ENCODE results near the gene TOM1L1.
"Not testable (repeated sequence)": the region's sequence is repeated elsewhere in the genome, so short reads cannot be mapped to it uniquely, and the experiment has no call there.

The TOM1L1 gene

GRCh38 chr17:54867634-54868033 is 33.0 kb upstream of the TOM1L1 start (continued):
- TF ChIP-seq ZNF148 (tag by site-specific recombination; IDR thresholded peaks at IDR 0.05; ENCODE audit: borderline replicate concordance) (no peak), ZNF677 (tag by site-specific recombination; IDR thresholded peaks at IDR 0.05) (no peak), ZNF302 (tag by site-specific recombination; IDR thresholded peaks at IDR 0.05; ENCODE audit: low read depth) (no peak), ZSCAN23 (tag by site-specific recombination; IDR thresholded peaks at IDR 0.05) (no peak)

- Histone ChIP-seq H3K27ac (ENCODE audit: extremely low read depth, low read depth, low read length) (no peak overlapping the region), H3K4me1 (ENCODE audit: control insufficient read depth, insufficient read depth, low read length) (no peaks in the 10 kb centered on the region), H3K9me3 (ENCODE audit: control insufficient read depth, insufficient read depth, low read depth, low read length) (no peaks in the 10 kb centered on the region), H3K4me3 (ENCODE audit: low read depth, low read length) (no peak overlapping the region), H3K36me3 (ENCODE audit: control insufficient read depth in 2 of 2, insufficient read depth in 1 of 2, low read length in 2 of 2) (no peaks in the 10 kb centered on the region)
- ChIA-PET CTCF (no interaction called here), POLR2A (no interaction called here)
- TF ChIP-seq ZNF629 (tag by site-specific recombination; IDR thresholded peaks at IDR 0.05), result no peak
- TF ChIP-seq YY2 (tag by site-specific recombination; IDR thresholded peaks at IDR 0.05), result no peak
- TF ChIP-seq SETDB1 (IDR thresholded peaks at IDR 0.05; ENCODE audit: insufficient read length, low read length), result no peak
- TF ChIP-seq, protein P1, sequence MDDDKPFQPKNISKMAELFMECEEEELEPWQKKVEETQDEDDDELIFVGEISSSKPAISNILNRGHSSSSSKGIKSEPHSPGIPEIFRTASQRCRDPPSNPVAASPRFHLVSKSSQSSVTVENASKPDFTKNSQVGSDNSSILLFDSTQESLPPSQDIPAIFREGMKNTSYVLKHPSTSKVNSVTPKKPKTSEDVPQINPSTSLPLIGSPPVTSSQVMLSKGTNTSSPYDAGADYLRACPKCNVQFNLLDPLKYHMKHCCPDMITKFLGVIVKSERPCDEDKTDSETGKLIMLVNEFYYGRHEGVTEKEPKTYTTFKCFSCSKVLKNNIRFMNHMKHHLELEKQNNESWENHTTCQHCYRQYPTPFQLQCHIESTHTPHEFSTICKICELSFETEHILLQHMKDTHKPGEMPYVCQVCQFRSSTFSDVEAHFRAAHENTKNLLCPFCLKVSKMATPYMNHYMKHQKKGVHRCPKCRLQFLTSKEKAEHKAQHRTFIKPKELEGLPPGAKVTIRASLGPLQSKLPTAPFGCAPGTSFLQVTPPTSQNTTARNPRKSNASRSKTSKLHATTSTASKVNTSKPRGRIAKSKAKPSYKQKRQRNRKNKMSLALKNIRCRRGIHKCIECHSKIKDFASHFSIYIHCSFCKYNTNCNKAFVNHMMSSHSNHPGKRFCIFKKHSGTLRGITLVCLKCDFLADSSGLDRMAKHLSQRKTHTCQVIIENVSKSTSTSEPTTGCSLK (tag by site-specific recombination; IDR thresholded peaks at IDR 0.05), result no peak
- no peak for TF ChIP-seq MZF1 (tag by site-specific recombination; IDR thresholded peaks at IDR 0.05; ENCODE audit: borderline replicate concordance)
- TF ChIP-seq, protein P2, sequence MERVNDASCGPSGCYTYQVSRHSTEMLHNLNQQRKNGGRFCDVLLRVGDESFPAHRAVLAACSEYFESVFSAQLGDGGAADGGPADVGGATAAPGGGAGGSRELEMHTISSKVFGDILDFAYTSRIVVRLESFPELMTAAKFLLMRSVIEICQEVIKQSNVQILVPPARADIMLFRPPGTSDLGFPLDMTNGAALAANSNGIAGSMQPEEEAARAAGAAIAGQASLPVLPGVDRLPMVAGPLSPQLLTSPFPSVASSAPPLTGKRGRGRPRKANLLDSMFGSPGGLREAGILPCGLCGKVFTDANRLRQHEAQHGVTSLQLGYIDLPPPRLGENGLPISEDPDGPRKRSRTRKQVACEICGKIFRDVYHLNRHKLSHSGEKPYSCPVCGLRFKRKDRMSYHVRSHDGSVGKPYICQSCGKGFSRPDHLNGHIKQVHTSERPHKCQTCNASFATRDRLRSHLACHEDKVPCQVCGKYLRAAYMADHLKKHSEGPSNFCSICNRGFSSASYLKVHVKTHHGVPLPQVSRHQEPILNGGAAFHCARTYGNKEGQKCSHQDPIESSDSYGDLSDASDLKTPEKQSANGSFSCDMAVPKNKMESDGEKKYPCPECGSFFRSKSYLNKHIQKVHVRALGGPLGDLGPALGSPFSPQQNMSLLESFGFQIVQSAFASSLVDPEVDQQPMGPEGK (tag by site-specific recombination; IDR thresholded peaks at IDR 0.05), result no peak
- no peak for TF ChIP-seq ZNF174 (tag by site-specific recombination; IDR thresholded peaks at IDR 0.05)
- TF ChIP-seq ZNF555 (tag by site-specific recombination; conservative IDR thresholded peaks at IDR 0.05), result no peak
- no peak for TF ChIP-seq ZBTB48 (tag by site-specific recombination; IDR thresholded peaks at IDR 0.05)
- TF ChIP-seq, protein P3, sequence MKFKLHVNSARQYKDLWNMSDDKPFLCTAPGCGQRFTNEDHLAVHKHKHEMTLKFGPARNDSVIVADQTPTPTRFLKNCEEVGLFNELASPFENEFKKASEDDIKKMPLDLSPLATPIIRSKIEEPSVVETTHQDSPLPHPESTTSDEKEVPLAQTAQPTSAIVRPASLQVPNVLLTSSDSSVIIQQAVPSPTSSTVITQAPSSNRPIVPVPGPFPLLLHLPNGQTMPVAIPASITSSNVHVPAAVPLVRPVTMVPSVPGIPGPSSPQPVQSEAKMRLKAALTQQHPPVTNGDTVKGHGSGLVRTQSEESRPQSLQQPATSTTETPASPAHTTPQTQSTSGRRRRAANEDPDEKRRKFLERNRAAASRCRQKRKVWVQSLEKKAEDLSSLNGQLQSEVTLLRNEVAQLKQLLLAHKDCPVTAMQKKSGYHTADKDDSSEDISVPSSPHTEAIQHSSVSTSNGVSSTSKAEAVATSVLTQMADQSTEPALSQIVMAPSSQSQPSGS (tag by site-specific recombination; IDR thresholded peaks at IDR 0.05; ENCODE audit: low read depth), result no peak
- no peak for TF ChIP-seq ZNF18 (tag by site-specific recombination; IDR thresholded peaks at IDR 0.05)
- TF ChIP-seq SCRT2 (tag by site-specific recombination; IDR thresholded peaks at IDR 0.05), result no peak
- TF ChIP-seq ZNF324 (tag by site-specific recombination; IDR thresholded peaks at IDR 0.05), result no peak
- no peak for TF ChIP-seq ZNF626 (tag by site-specific recombination; IDR thresholded peaks at IDR 0.05)
- TF ChIP-seq ZNF670 (tag by site-specific recombination; IDR thresholded peaks at IDR 0.05; ENCODE audit: low read depth), result no peak
- no peak for TF ChIP-seq ZNF664 (tag by site-specific recombination; IDR thresholded peaks at IDR 0.05)
- no peak for TF ChIP-seq HIC1 (tag by site-specific recombination; IDR thresholded peaks at IDR 0.05)
Observed at GRCh38 chr17:54870671-54871175, 29.9 kb upstream of the TOM1L1 start.

- POLR2A ChIA-PET; H3K27ac ChIP-seq (ENCODE audit: extremely low read depth, low read depth, low read length); H3K4me3 ChIP-seq (ENCODE audit: low read depth, low read length); H3K36me3 ChIP-seq (ENCODE audit: control insufficient read depth in 2 of 2, insufficient read depth in 1 of 2, low read length in 2 of 2); CTCF ChIA-PET; H3K4me1 ChIP-seq (ENCODE audit: control insufficient read depth, insufficient read depth, low read length); H3K9me3 ChIP-seq (ENCODE audit: control insufficient read depth, insufficient read depth, low read depth, low read length): not testable (repeated sequence)
Observed at GRCh38 chr17:54875906-54876305, 24.7 kb upstream of the TOM1L1 start.
